ENCODE results near the gene CDC42BPA. TPM values are rescaled to one million over a fixed set of nuclear protein-coding genes. Genes with fewer than 3 reads are reported as not detected.

The CDC42BPA gene
- total RNA-seq, 1 experiment from 2014 or later, result 25.2 TPM

DNA sequence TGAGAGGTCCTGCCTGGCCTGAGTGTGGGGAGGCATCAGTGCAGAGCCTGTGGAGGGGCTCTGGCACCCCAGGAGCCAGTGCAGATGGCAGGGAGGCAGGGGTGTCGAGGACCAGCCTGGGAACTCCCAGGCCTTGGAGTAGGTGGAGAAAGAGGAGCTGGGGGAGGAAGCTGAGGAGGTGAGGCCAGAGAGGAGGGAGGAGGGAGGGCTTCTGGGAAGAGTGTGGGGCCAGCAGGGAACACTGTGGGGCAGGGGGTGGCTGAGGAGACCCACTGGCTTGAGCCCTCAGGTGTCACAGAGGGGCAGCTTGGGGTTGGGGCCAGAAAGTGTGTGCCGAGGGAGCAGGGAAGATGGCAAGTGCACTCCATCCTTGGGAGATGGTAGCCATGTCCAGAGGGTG is 374.4 kb downstream of the CDC42BPA start (continued):
- TF ChIP-seq SP1 (CRISPR knock-in tag; conservative IDR thresholded peaks at IDR 0.05) (no peak), NR1H2 (CRISPR knock-in tag; IDR thresholded peaks at IDR 0.05) (no peak)

DNA sequence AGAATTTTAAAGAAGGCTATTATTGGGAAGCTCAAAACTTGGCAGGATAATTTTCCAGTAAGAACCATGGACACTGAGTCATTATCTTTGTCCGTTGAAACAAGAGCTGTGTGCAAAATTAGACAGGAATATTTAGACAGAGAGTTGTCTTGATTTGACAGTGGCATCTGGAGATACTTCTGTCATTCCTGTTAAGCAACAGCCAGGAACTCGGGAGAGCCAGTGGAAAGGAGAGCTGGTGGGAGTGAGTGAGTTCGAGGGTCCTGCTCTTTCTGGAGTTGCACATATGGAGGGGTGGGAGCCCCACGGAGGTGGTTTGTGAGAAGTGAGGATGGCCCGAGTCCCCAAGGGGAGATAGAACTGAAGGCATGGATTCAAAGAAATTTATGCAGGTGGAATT is 375.1 kb downstream of the CDC42BPA start:
- Mint-ChIP-seq H3K9me3 (peaks cover 5% of the 10 kb centered on the region), H3K4me3 (no peak overlapping the region), H3K36me3 (peaks cover 2% of the 10 kb centered on the region), H3K27ac (0 out of 2 replicates have a peak overlapping the region, but pooled peaks have one; percentile 42), H3K27me3 (ENCODE audit: low read depth) (peaks cover 7% of the 10 kb centered on the region), H3K4me1 (peaks cover 59% of the 10 kb centered on the region)
- DNase-seq (ENCODE audit: low spot score) (no peak), ATAC-seq (no peak)
- CTCF ChIA-PET, result no interaction called here
- POLR2A ChIA-PET, result no interaction called here
- TF ChIP-seq, protein P1, sequence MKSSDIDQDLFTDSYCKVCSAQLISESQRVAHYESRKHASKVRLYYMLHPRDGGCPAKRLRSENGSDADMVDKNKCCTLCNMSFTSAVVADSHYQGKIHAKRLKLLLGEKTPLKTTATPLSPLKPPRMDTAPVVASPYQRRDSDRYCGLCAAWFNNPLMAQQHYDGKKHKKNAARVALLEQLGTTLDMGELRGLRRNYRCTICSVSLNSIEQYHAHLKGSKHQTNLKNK (CRISPR knock-in tag; IDR thresholded peaks at IDR 0.05), result no peak
- TF ChIP-seq GRHL2 (CRISPR knock-in tag; IDR thresholded peaks at IDR 0.05; ENCODE audit: insufficient replicate concordance, severe bottlenecking) (no peak), SMAD4 (CRISPR knock-in tag; IDR thresholded peaks at IDR 0.05) (no peak), ZNF232 (CRISPR knock-in tag; IDR thresholded peaks at IDR 0.05) (no peak), SMAD3 (CRISPR knock-in tag; IDR thresholded peaks at IDR 0.05; ENCODE audit: borderline replicate concordance) (no peak), GABPB1 (CRISPR knock-in tag; IDR thresholded peaks at IDR 0.05) (no peak), ETV6 (CRISPR knock-in tag; IDR thresholded peaks at IDR 0.05) (no peak), MYBL2 (CRISPR knock-in tag; IDR thresholded peaks at IDR 0.05) (no peak), ZNF423 (CRISPR knock-in tag; IDR thresholded peaks at IDR 0.05) (no peak), IRF2 (CRISPR knock-in tag; IDR thresholded peaks at IDR 0.05; ENCODE audit: borderline replicate concordance, low read depth) (no peak), CREB1 (CRISPR knock-in tag; IDR thresholded peaks at IDR 0.05) (no peak), ZNF121 (CRISPR knock-in tag; IDR thresholded peaks at IDR 0.05) (no peak), NR3C1 (CRISPR knock-in tag; conservative IDR thresholded peaks at IDR 0.05; ENCODE audit: low read depth) (no peak), MXD4 (CRISPR knock-in tag; IDR thresholded peaks at IDR 0.05; ENCODE audit: borderline replicate concordance) (no peak)
- TF ChIP-seq, protein P2, sequence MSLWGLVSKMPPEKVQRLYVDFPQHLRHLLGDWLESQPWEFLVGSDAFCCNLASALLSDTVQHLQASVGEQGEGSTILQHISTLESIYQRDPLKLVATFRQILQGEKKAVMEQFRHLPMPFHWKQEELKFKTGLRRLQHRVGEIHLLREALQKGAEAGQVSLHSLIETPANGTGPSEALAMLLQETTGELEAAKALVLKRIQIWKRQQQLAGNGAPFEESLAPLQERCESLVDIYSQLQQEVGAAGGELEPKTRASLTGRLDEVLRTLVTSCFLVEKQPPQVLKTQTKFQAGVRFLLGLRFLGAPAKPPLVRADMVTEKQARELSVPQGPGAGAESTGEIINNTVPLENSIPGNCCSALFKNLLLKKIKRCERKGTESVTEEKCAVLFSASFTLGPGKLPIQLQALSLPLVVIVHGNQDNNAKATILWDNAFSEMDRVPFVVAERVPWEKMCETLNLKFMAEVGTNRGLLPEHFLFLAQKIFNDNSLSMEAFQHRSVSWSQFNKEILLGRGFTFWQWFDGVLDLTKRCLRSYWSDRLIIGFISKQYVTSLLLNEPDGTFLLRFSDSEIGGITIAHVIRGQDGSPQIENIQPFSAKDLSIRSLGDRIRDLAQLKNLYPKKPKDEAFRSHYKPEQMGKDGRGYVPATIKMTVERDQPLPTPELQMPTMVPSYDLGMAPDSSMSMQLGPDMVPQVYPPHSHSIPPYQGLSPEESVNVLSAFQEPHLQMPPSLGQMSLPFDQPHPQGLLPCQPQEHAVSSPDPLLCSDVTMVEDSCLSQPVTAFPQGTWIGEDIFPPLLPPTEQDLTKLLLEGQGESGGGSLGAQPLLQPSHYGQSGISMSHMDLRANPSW (CRISPR knock-in tag; conservative IDR thresholded peaks at IDR 0.05; ENCODE audit: low read depth), result no peak
- TF ChIP-seq, protein P3, sequence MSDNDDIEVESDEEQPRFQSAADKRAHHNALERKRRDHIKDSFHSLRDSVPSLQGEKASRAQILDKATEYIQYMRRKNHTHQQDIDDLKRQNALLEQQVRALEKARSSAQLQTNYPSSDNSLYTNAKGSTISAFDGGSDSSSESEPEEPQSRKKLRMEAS (CRISPR knock-in tag; IDR thresholded peaks at IDR 0.05), result no peak
- TF ChIP-seq, protein P4, sequence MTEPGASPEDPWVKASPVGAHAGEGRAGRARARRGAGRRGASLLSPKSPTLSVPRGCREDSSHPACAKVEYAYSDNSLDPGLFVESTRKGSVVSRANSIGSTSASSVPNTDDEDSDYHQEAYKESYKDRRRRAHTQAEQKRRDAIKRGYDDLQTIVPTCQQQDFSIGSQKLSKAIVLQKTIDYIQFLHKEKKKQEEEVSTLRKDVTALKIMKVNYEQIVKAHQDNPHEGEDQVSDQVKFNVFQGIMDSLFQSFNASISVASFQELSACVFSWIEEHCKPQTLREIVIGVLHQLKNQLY (CRISPR knock-in tag; IDR thresholded peaks at IDR 0.05), result no peak
- TF ChIP-seq, protein P5, sequence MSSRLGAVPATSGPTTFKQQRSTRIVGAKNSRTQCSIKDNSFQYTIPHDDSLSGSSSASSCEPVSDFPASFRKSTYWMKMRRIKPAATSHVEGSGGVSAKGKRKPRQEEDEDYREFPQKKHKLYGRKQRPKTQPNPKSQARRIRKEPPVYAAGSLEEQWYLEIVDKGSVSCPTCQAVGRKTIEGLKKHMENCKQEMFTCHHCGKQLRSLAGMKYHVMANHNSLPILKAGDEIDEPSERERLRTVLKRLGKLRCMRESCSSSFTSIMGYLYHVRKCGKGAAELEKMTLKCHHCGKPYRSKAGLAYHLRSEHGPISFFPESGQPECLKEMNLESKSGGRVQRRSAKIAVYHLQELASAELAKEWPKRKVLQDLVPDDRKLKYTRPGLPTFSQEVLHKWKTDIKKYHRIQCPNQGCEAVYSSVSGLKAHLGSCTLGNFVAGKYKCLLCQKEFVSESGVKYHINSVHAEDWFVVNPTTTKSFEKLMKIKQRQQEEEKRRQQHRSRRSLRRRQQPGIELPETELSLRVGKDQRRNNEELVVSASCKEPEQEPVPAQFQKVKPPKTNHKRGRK (CRISPR knock-in tag; IDR thresholded peaks at IDR 0.05; ENCODE audit: borderline replicate concordance), result no peak
- TF ChIP-seq, protein P6, sequence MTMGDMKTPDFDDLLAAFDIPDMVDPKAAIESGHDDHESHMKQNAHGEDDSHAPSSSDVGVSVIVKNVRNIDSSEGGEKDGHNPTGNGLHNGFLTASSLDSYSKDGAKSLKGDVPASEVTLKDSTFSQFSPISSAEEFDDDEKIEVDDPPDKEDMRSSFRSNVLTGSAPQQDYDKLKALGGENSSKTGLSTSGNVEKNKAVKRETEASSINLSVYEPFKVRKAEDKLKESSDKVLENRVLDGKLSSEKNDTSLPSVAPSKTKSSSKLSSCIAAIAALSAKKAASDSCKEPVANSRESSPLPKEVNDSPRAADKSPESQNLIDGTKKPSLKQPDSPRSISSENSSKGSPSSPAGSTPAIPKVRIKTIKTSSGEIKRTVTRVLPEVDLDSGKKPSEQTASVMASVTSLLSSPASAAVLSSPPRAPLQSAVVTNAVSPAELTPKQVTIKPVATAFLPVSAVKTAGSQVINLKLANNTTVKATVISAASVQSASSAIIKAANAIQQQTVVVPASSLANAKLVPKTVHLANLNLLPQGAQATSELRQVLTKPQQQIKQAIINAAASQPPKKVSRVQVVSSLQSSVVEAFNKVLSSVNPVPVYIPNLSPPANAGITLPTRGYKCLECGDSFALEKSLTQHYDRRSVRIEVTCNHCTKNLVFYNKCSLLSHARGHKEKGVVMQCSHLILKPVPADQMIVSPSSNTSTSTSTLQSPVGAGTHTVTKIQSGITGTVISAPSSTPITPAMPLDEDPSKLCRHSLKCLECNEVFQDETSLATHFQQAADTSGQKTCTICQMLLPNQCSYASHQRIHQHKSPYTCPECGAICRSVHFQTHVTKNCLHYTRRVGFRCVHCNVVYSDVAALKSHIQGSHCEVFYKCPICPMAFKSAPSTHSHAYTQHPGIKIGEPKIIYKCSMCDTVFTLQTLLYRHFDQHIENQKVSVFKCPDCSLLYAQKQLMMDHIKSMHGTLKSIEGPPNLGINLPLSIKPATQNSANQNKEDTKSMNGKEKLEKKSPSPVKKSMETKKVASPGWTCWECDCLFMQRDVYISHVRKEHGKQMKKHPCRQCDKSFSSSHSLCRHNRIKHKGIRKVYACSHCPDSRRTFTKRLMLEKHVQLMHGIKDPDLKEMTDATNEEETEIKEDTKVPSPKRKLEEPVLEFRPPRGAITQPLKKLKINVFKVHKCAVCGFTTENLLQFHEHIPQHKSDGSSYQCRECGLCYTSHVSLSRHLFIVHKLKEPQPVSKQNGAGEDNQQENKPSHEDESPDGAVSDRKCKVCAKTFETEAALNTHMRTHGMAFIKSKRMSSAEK (CRISPR knock-in tag; IDR thresholded peaks at IDR 0.05; ENCODE audit: borderline replicate concordance), result no peak
